PFSK-1 (cell line): Measurements from ENCODE around the gene FETUB.

ENCODE experiments used
- FOXP2 ChIP-seq: optimal IDR thresholded peaks from 2 replicates; pipeline ENCODE3; 2011; ENCODE audit warnings: borderline replicate concordance, control low read depth, inconsistent platforms; ENCODE audit not compliant: insufficient read depth; ENCODE audit errors: extremely low read length, extremely low read depth
- POLR2AphosphoS5 ChIP-seq: IDR thresholded peaks from 2 replicates; pipeline ENCODE4 v1.6.1; 2012; ENCODE audit warnings: low read depth, mild to moderate bottlenecking, control low read depth, low read length, moderate library complexity
- SIN3A ChIP-seq: IDR thresholded peaks from 2 replicates; pipeline ENCODE4 v1.6.1; 2012; ENCODE audit warnings: mild to moderate bottlenecking, low read length, moderate library complexity, borderline replicate concordance; ENCODE audit not compliant: insufficient read depth
- TAF1 ChIP-seq: IDR thresholded peaks from 2 replicates; pipeline ENCODE4 v1.6.1; 2012; ENCODE audit warnings: low read length, control low read depth, borderline replicate concordance; ENCODE audit not compliant: insufficient read depth
- TF ChIP-seq, protein P1 (sequence below), 2 experiments: IDR thresholded peaks; 2 replicates each; pipeline versions ENCODE4 v1.6.1 to v1.8.0; 2011 to 2012; ENCODE audit warnings: low read depth in 2 of 2, low read length in 2 of 2, control low read depth in 1 of 2, inconsistent platforms in 1 of 2, mild to moderate bottlenecking in 1 of 2, moderate library complexity in 1 of 2; ENCODE audit not compliant: insufficient read depth in 1 of 2

The FETUB gene

DNA sequence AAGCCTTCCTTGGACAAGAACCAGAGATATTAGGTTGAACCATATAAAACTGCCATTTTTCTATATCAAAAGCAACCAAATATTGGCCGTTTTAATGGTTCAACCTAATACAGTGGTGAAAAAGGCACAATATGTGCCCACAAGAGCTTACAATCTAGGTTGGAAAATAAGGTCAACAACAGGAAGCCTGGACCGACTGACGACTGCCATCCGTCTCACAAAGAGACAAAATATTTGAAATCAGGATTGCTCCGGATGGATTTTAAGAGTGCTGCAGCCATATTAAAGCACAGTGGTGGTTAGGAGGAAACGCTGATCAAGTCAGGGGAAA lies 26.0 kb upstream of the FETUB start:
- TF ChIP-seq POLR2AphosphoS5, result no peak
- TF ChIP-seq TAF1, result no peak

DNA sequence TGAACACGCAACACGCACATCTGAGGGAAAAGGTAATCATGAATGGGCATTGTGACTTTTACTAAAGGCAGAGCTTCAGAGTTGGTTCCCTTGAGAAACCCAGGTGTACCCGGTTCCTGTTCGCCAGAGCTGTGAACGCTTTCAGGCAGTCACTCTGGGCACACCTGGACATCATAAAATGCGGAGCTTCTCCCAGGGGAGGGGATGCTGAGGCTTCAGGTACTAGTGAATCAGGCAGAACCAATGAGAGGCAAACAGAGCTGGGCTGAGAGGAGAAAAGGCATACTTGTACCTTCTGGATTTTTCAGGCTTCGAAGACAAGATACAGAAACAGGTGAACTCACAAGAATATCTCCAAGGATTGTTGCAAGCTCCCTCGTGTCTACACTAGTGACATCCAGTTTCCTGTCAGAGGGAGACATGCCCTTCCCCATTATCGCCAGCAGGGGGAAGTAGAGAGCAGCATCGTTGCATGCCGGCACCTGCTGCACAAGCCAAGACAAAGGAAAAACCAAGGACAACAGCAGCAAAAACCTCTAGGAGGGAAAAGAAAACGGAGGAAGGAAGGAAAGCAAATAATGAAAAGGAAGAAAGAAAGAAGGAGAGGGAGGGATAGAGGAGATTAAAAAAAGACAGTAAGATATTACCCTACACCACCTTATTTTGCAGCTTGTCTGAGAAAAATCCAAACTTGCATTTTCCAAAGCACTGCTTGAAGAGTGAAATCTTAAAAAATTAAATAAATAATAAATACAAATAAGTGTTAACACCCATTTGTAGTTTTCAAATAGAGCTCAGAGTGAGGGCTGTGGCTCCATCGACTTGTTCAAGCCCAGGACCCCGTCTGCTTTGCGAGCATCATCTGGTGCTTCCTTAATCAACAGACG lies 25.4 kb upstream of the FETUB start:
- TF ChIP-seq SIN3A (no peak), TAF1 (no peak), FOXP2 (no peak), POLR2AphosphoS5 (no peak)
- TF ChIP-seq, protein P1, sequence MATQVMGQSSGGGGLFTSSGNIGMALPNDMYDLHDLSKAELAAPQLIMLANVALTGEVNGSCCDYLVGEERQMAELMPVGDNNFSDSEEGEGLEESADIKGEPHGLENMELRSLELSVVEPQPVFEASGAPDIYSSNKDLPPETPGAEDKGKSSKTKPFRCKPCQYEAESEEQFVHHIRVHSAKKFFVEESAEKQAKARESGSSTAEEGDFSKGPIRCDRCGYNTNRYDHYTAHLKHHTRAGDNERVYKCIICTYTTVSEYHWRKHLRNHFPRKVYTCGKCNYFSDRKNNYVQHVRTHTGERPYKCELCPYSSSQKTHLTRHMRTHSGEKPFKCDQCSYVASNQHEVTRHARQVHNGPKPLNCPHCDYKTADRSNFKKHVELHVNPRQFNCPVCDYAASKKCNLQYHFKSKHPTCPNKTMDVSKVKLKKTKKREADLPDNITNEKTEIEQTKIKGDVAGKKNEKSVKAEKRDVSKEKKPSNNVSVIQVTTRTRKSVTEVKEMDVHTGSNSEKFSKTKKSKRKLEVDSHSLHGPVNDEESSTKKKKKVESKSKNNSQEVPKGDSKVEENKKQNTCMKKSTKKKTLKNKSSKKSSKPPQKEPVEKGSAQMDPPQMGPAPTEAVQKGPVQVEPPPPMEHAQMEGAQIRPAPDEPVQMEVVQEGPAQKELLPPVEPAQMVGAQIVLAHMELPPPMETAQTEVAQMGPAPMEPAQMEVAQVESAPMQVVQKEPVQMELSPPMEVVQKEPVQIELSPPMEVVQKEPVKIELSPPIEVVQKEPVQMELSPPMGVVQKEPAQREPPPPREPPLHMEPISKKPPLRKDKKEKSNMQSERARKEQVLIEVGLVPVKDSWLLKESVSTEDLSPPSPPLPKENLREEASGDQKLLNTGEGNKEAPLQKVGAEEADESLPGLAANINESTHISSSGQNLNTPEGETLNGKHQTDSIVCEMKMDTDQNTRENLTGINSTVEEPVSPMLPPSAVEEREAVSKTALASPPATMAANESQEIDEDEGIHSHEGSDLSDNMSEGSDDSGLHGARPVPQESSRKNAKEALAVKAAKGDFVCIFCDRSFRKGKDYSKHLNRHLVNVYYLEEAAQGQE (IDR thresholded peaks at IDR 0.05; ENCODE audit: insufficient read depth in 1 of 2, low read depth in 2 of 2, low read length in 2 of 2), result no peak

DNA sequence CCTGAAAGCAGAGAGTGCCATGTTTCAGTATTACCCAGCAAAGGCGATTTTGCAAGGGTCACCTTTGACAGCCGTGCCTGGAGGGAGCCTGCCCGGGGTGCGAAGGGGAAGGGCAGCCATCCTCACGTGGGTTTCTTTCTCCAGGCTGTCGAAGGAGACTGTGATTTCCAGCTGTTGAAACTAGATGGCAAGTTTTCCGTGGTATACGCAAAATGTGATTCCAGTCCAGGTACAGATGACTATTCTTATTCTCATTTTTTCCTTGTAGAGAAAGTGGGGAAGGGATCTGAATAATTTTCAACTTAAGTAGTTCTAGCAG lies 23.9 kb upstream of the FETUB start:
- TF ChIP-seq POLR2AphosphoS5, result no peak
- TF ChIP-seq, protein P1 (IDR thresholded peaks at IDR 0.05; ENCODE audit: insufficient read depth in 1 of 2, low read depth in 2 of 2, low read length in 2 of 2), result no peak
- no peak for TF ChIP-seq SIN3A
- TF ChIP-seq TAF1, result no peak
- no peak for TF ChIP-seq FOXP2

DNA sequence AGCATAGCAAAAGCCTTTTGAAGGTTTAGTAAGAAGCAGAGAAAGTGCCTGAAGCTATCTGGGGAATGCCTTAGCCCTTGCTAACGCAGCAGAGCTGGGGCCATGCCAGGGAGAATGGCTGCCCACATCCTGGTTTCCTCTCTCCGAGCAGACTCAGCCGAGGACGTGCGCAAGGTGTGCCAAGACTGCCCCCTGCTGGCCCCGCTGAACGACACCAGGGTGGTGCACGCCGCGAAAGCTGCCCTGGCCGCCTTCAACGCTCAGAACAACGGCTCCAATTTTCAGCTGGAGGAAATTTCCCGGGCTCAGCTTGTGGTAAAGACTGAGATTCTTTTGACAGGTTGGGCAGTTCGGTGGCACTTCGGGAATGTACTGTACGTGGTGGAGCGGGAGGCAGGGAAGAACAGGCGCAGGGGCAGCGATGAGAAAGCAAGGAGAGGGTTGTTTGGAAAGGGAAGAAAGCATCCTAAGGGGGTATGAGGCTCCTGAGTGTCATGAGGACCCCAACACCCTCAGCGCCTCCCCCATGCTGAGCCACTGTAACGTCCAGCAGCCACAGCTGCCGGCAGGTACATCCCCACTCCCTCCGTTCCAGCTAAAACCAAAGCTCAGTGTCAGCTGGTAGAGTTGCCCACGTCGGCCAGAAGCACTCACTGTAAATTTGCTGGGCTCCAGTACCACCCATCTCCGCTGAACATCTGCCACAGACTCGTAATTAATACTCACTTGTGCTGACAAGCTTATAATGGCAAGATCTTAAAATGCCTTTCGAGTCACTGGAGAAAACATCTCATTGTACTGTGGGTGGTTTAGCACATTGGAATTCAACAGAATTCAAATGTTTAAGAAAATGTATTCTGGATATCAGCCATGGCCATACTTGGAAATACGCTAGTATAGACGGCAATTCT lies 22.9 kb upstream of the FETUB start:
- TF ChIP-seq FOXP2 (peak; percentile 81), SIN3A (no peak)

DNA sequence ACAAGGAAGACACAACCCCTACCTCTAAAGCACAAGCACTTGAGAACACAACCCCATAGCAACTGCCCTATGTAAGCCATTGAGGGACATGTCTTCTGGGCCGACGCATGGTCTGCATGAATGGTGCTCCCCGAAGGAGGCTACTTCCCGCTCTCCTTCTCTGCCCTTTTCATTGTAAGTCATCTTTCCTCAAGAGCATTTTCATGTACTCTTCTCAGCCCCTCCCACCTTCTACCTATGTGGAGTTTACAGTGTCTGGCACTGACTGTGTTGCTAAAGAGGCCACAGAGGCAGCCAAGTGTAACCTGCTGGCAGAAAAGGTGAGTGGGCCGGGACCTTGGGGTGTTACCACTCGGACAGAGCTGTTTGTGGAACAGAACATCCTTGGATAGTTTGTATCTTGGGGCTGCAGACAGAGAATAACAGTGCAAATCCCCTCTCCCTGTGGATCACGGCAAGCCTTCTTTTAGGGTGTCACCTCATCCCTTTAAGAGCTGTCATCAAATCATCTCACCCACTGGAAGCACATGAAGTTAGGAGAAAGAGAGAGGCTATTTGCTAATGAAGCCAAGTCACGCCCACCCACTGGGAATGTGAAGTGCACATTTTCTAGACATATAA lies 21.8 kb upstream of the FETUB start:
- TF ChIP-seq TAF1, result no peak
- no peak for TF ChIP-seq FOXP2
- TF ChIP-seq POLR2AphosphoS5, result no peak
- no peak for TF ChIP-seq SIN3A
- TF ChIP-seq, protein P1 (IDR thresholded peaks at IDR 0.05; ENCODE audit: insufficient read depth in 1 of 2, low read depth in 2 of 2, low read length in 2 of 2), result no peak

DNA sequence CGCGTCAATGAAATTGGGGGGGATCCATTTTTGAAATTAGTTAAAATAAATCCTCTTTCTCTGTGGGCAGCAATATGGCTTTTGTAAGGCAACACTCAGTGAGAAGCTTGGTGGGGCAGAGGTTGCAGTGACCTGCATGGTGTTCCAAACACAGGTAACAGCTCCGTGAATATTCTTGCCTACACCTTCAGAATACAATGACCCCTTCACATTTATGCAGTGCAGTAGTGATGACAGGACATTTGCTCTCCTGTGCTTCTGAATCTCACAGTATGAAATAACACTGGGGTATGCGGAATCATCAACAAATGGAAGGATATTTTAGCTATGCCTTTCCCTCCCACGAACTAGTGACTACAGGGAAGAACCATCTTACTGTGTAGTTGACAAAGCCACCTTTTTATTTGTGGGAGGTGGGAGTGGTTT lies 20.4 kb upstream of the FETUB start:
- TF ChIP-seq POLR2AphosphoS5, result no peak
- TF ChIP-seq FOXP2, result no peak
- TF ChIP-seq SIN3A, result no peak
- no peak for TF ChIP-seq TAF1
- TF ChIP-seq, protein P1 (IDR thresholded peaks at IDR 0.05; ENCODE audit: insufficient read depth in 1 of 2, low read depth in 2 of 2, low read length in 2 of 2), result no peak
